HG03280 (cell line): Measurements from ENCODE around the gene EIF2S3B.

Experiments
- ATAC-seq: cut with Tn5 transposase; IDR thresholded peaks from one replicate; pipeline ENCODE4 v1.9.1; 2021; ENCODE audit warnings: mild to moderate bottlenecking, moderate library complexity; ENCODE audit not compliant: unreplicated experiment

Gene EIF2S3B

GRCh38 chr12:10553148-10553547, 47.5 kb downstream of the EIF2S3B start:
- ATAC-seq: no peak

- no peak for ATAC-seq
Observed at GRCh38 chr12:10554228-10554755, 48.6 kb downstream of the EIF2S3B start.

- ATAC-seq: no peak
Observed at GRCh38 chr12:10554756-10555481, 49.2 kb downstream of the EIF2S3B start.

- ATAC-seq: peak; percentile 30
Observed at GRCh38 chr12:10557329-10557728, 51.6 kb downstream of the EIF2S3B start.

- peak; percentile 81 for ATAC-seq
Observed at GRCh38 chr12:10557766-10558165, 52.1 kb downstream of the EIF2S3B start.
